Caki2 (cell line): ENCODE results near the gene NTM. TPM values are rescaled to one million over a fixed set of nuclear protein-coding genes. Genes with fewer than 3 reads are reported as not detected.
"Not testable (repeated sequence)": the region's sequence is repeated elsewhere in the genome, so short reads cannot be mapped to it uniquely, and the experiment has no call there.

Experiments
- DNase-seq: peaks from one replicate; pipeline ENCODE4 v3.0.0-alpha.2; 2015; ENCODE audit warnings: low read depth
- in situ Hi-C: cut with HindIII; loops from 2 replicates; pipeline ENCODE4 v1.10.0; 2016; ENCODE audit warnings: low sequenced_read_pairs, low pct_unique_long_range_greater_than_20kb, mixed read lengths
- total RNA-seq: library from RNA; depleted of rRNA; stranded (reverse); fragments of >200 nt; shearing (Covaris generic); gene quantifications from 2 replicates; pipeline ENCODE4 v1.2.3, GENCODE V29; 2014; ENCODE audit warnings: low replicate concordance; rRNA removed

The NTM gene
- not detected in 2 replicates for total RNA-seq

DNA sequence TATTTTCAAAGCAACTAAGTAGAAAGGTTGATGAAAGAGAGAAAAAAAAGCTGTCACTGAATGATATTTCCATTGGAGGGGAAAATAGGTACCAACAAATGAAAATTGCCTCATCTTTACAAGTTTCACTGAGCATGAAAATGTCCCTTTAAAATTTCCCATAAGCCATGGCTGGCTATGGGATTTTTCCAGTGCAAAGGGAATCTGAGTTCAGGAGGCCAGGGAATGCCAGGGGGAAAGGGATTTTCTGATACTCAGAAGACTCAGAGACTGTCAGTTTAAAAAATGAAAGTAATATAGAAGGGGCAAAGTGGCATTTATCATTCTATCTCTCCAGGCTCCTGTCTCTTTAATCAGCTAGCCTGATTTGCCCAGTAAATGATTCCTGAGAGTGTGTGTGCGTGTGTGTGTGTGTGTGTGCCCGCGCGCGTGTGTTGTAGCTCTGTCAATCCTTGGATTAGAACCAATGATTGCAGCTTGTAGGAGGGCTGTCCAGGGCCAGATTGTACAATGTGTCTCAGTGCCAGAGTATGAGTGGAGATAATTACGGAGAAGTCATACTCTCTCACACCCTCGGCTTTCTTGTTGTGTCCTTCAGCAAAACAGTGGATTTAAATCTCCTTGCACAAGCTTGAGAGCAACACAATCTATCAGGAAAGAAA is at the start of gene NTM:
Gene NTM (plus strand): TSS at position 526 of the 662 bp plus-strand sequence.
- in situ Hi-C loops = no loop called here
- no peak for DNase-seq

DNA sequence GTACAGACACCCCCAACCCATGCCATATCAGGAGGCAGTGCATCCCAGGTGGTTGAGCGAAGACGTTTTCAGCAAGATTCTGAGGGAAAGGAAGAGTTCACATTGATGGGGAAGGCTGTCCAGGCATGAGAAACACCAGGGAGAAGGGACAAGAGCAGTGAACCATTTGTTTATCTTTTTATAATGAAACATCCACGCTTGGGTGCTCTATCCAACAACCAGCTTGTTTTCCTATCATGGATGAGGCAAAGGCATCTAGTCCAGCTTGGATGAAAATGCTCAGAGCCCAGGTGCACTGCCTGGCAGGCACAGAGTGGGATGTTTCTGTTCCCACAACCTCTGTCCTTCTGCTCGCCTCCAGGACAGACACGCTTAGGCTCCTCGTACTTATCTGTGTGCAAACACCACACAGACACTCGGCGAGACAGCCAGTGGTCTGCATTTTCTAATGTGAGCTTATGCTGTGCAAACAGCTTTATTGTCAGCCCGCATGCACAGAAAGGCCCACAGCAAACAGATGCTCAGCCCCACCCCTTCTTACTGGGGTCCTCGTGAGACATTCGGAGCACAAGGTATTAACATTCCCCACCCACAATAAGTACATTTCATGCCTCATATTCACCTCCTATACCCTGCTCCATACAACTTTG is 45.4 kb upstream of the NTM start:
- DNase-seq = no peak
- in situ Hi-C loops = no loop called here

DNA sequence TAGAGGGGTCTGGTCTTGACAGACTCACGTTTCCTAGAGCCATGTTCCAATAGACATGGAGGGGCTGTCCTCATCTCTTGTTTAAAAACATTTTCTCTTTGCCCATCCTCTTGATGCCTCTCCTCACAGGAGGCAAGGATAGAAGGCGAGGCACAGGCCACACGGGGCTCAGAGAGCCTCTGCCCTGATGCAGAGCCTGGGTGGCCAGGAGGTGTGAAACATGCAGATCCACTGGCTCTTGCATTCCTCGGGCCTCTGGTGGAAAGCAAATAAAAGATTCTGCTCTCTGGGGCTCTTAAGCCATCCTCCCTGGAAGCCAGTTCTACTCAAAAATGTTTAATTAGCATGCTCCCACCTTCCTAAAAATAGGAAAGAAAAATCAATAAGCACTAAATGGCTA is 43.6 kb upstream of the NTM start:
- no peak for DNase-seq
- in situ Hi-C loops = no loop called here

DNA sequence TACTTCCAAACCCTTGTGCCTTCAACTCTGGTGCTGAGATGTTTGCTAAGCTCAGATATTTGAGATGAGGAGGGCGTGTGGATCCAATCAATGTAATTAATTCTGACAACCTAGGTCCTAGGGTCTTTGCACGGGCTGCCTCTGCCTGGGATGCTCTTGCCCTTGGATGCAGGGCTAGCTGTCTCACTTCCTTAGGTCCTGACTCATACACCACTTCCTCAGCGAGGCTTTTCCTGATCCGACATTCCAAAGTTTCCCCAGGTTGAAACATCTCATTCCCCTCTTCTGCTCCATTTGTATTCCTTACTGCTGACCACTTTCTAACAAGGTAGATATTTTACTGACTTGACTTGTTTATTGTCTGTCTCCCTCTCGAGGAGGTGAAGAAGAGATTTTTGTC is 43.0 kb upstream of the NTM start:
- DNase-seq = no peak
- in situ Hi-C loops = no loop called here

DNA sequence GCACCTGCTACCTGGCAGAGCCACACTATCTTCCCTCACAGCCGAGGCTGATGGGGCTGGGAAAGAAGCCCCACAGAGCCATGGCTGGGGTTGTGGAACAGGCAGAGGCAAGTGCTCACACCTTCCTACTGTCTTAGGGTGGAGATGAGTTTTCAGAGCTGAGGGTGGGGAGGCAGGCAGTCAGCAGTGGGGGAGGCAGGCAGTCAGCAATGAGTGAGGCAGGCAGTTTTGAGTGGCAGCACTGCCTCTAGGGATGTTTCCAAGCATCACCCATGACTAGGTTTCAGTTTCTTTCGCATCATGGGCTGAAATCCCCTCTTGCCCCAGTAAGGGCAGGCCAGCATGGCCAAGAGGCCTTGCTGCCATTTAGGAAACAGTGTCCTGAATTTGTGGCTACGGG is 41.6 kb upstream of the NTM start:
- DNase-seq = no peak

DNA sequence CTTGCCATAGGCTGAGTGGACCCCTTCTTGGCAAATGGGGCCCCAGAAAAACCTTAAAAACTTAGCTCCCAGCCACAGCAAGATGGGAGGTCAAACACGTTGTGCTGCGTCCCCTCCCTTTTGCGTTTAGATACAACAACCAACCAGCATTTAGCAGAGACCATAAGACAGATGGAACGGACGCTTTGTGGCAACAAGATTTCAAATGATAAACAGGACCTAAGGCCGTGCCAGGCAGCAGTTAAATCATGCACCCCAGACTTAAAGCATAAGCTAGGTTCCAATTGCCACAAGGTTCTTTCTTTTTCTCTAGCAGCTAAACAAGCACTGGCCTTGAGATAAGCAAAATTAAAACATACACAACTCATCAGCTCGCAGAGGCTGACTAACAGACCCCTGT is 39.4 kb upstream of the NTM start:
- no peak for DNase-seq
- in situ Hi-C loops = no loop called here

More for the DNA sequence above, 41.6 kb upstream of the NTM start:
- in situ Hi-C loops = no loop called here

DNA sequence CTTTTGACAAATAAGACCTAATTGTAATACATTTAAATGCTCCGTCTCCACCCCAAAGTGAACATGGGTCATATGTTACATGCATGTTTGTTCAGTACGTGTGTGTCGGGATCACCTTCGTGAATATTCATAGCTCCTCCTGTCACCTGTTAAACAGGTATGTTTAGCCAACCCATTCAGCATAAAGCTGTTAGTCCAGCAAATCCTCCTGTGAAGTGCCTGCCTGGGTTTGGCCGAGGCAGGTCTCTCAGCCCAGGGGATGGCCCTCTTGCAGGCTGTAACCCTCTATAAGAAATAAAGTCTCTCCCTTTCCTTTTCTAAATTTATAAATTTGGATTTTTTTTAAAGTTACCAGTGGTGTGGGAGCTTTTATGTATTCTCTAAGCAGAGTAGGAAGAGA is 38.9 kb upstream of the NTM start:
- DNase-seq = no peak
- in situ Hi-C loops = no loop called here

DNA sequence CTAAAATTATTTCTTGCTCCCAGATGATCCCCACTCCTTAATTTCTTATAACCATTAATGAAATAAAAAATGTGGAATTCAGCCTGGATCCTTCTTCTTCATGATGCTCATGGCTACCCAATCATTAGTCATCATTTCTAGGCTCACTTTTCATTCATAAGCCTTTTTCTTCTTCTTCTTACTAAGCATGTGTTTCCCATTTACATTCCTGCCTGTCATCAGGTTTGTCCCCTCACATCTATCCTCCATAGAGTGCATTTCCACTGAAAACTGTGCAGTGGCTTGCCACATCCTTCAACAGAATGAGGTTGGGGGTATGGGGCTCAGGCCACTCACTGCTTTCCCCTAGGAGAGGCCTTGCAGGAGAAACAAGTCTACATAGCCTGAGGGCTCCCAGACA is 35.8 kb upstream of the NTM start:
- no peak for DNase-seq
- in situ Hi-C loops = no loop called here

DNA sequence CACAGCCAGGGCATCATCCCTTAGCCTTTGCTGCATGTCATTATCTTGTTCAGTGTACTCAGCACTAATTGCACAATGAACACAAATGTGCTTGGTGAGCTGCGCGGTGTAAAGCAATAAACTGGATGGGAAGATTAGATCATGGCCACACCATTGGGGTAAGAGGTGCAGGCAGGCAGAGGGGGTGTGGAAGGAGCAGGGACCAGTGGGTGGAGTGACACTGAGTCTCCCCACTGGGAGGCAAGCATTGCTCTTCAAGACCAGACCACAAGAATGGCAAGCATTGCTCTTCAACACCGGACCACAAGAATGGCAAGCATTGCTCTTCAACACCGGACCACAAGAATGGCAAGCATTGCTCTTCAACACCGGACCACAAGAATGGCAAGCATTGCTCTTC is 28.5 kb upstream of the NTM start:
- in situ Hi-C loops, DNase-seq: not testable (repeated sequence)

DNA sequence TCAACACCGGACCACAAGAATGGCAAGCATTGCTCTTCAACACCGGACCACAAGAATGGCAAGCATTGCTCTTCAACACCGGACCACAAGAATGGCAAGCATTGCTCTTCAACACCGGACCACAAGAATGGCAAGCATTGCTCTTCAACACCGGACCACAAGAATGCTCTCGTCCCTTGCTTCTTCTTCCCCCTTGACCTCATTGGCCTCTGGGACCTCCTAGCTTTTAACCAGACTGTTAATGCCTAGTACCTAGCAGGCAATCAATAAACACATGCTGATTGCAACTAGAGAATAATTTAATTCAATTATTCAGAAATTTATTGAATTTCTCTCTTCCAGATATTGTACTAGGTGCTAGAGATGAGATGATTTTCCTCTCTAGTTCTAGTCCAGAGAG is 28.0 kb upstream of the NTM start:
- in situ Hi-C loops, DNase-seq: not testable (repeated sequence)

DNA sequence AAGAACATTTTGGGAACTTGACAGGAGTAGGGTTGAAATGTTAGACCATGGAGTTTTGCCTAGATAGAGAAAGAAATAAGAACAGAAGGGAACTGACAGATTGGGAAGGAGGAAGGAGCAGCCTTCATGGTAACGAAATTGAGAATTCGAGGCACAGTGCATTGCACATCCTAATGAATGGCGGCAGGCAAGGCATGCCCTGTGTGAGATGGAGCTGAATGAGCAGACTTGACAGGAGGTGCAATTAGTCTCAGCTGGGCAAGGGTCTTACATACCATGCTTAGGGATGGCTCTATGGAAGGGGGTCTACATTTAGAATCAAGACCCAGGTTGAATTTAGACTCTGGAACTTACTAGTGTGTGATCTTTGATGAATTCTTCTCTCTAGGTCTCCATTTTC is 25.0 kb upstream of the NTM start:
- in situ Hi-C loops = no loop called here
- DNase-seq = no peak

DNA sequence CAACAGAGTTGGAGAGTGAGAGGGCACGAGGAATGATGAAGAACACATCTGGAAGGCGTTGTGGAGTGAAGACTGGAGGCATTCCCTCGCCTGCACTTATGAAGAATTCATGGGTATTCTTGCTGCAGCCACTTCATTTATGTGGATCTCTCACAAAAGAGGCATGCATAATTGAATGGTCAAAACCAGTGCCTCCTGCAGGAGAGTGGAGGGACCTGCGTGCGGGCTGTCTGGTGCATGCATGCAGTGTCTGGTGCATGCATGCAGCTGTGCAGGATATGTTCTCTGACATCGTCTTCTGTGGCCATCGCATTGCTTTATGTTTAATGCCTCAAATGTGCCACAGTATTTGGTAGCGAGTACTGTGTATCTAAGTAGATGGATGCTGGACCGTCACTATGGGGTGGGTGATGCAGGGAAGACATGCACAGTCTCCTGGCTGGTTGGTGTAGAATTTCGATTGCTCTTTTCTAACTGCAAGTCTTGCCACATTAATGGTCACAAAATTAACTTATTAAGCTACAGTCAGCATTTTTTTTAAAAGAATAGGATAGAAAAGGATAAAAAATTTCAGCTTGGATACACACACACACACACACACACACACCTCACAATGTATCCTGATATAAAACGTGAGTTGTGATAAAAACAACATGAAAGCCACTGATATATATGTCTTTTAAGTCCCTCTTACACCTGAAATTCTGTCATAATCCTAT is 20.9 kb upstream of the NTM start:
- no peak for DNase-seq
- in situ Hi-C loops = no loop called here

DNA sequence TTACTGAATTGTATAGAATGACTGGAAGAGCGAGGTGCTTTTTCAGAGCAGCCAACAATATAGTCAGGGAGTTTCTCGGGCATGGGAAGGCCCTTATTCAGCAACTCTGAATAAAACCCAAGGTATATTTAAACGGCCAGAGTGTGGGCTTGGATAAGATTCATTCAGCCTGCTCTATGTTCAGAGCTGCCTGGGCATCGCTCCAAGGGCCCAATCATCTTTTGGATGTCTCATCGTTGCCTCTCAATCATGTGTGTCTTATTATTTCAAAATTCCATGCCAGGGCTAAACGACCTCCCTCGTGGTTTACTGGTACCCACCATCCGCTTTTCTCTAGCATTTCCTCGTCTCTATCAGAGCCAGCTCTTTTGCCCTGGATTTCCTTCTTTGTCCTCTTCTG is 19.5 kb upstream of the NTM start:
- in situ Hi-C loops = no loop called here
- DNase-seq = no peak

DNA sequence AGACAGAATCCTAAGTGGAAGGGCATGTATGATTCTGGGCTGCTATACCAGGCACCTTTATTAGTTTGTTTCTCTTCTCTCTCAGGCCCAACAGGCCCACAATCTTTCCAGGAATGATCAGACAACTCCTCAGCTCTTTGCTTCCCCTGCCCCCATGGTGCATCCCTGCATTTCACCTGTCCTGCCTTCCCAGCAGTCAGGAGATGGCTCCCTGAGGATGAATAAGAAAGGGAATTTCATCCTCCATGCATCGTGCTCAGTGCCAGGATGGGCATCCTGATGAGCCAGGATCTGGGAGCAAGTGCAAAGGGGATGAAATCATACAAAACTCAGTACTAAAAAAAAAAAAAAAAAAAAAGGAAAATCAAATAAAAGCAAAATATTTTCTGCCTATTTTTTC is 18.6 kb upstream of the NTM start:
- in situ Hi-C loops = no loop called here
- DNase-seq = no peak

DNA sequence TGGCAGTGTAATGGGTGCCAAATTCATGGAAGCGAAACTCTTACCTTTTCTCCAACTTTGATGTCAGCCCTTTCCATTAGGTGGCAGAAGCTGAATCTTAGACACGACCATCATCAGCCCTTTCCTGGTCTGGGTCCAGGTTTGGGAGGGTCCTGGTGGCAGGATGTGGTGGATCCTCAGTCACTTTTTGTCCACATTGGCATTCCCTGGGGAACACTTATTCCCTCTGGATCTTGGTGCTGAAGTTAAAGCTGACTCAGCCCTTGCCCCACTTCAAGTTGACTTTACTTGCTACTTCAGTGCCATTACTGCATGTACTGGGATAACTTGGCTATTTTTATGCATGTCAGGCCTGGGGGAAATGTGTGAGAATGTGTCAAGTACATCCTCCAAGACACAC is 16.6 kb upstream of the NTM start:
- in situ Hi-C loops = no loop called here
- DNase-seq = no peak

DNA sequence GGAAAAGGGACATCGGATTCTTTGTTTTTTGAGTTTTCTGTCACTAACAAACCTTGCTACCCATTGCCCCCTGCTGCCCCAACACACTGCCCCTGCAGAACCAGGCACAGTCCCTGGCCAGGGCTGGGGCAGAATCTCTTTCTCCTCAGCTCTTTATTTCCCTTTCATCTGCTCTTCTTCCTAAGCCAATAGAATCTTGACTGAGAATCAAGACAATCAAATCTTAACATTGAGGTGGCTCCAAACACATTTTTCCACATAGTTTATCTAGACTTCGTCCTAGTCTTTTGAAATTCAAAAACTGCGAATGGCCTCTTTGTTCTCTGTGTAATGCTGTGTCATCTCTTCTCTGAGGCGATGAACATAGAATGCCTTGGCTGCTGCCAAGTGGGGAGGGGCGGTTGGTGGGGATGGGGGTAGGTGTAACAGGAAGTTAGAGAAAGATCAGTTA is 16.1 kb upstream of the NTM start:
- no peak for DNase-seq
- in situ Hi-C loops = no loop called here

DNA sequence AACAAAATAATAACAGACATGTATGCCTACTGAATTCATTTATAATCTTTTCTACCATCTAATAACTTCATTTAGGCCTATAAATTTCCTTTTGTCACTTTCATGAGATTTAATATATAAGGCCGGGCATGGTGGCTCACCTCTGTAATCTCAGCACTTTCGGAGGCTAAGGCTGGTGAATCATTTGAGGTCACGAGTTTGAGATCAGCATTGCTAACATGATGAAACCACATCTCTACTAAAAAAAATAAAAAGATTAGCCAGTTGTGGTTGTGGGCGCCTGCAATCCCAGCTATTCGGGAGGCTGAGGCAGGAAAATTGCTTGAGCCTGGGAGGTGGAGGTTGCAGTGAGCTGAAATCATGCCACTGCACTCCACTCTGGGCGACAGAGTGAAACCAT is 14.2 kb upstream of the NTM start:
- peak; percentile 0 for DNase-seq
- in situ Hi-C loops = no loop called here

DNA sequence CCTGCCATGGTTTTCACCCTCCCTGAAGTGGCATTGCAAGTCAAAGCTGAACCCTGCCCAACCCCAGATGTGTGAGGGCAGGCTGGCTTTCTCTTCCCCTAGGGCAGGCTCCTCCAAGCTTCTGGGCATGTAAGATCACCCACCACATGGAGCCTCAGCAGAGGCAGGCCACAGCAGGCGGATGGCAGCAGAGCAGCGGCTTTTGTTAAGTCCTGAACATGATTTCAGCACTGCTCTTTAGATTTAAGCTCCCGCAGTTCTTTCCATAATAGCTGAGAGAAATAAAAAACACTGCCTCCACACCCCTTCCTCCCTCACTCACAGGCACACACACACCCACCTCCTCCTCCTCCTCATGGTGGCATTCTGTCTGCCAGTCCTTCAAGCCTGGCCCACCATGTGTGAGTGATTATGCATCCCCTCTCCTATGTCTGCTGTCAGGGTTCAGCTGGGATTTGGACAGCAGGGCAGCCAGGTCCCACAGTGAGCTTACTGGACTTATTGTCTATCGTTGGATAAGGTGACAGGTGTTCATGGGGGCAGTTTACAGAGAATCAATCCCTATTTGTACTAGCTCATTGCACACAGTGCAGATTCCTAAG is 5.0 kb upstream of the NTM start:
- no peak for DNase-seq
- in situ Hi-C loops = no loop called here
